Stomach (tissue), 9 donors: Measurements from ENCODE around the gene SLC26A1. TPM values are rescaled to one million over a fixed set of nuclear protein-coding genes. Genes with fewer than 3 reads are reported as not detected.
A peak's percentile ranks its signal among the peaks of the same experiment; 100 is the strongest.

ENCODE experiments used
- DNase-seq, 2 donors: peaks; one replicate each; pipeline versions ENCODE4 v3.0.0 to v3.0.0-alpha.2; 2013 to 2019
- H3K27ac ChIP-seq, 5 donors: fragments of 200-600 bp in 4 of 5; sonication (generic) in 4 of 5; one replicate each; pipeline ENCODE4 v1.5.1; 2013 to 2019; ENCODE audit warnings: mild to moderate bottlenecking in 1 of 5, moderate library complexity in 1 of 5
- H3K27me3 ChIP-seq, 3 donors: fragments of 200-600 bp; sonication (generic); one replicate each; pipeline ENCODE4 v1.5.1; 2017 to 2019; ENCODE audit warnings: mixed run types in 1 of 3
- H3K36me3 ChIP-seq, 4 donors: fragments of 200-600 bp; sonication (generic); 1 replicate in 3 of 4; 2 replicates in 1 of 4; pipeline ENCODE4 v1.5.1; 2016 to 2019
- H3K4me1 ChIP-seq, 4 donors: fragments of 200-600 bp; sonication (generic); one replicate each; pipeline ENCODE4 v1.5.1; 2016 to 2019
- H3K4me3 ChIP-seq, 4 donors: fragments of 200-600 bp; sonication (generic) in 3 of 4; one replicate each; pipeline ENCODE4 v1.5.1; 2016 to 2019; ENCODE audit warnings: mild to moderate bottlenecking in 1 of 4
- H3K9me3 ChIP-seq, 4 donors: fragments of 200-600 bp; sonication (generic); one replicate each; pipeline ENCODE4 v1.5.1; 2016 to 2019
- EP300 ChIP-seq: sonication (generic); formaldehyde crosslinking; IDR thresholded peaks from one replicate; pipeline ENCODE4 v1.6.1; 2017; ENCODE audit warnings: antibody characterized with exemption
- POLR2A ChIP-seq, 4 donors: fragments of 450-650 bp; IDR thresholded peaks; one replicate each; pipeline ENCODE4 v1.6.1; 2016; ENCODE audit warnings: antibody characterized with exemption in 4 of 4, control low read depth in 2 of 4, mild to moderate bottlenecking in 1 of 4, moderate library complexity in 1 of 4
- POLR2AphosphoS5 ChIP-seq, 3 donors: sonication (generic); formaldehyde crosslinking; IDR thresholded peaks; one replicate each; pipeline ENCODE4 v1.6.1; 2016; ENCODE audit warnings: antibody characterized with exemption in 3 of 3
- WGBS, 5 donors: extraction: QIAGEN DNeasy Blood & Tissue Kit in 3 of 5; methylation state at CpG; one replicate each; pipeline versions ENCODE4 v1.1.5 to v1.1.7; 2013 to 2018; 5-methylcytosine and 5-hydroxymethylcytosine counted together
- intact Hi-C: fragments of 100-400 bp; cut with DNase I; formaldehyde crosslinking; loops from one replicate; pipeline ENCODE4 v1.15.1; 2023; ENCODE audit warnings: low total_unique reads
- polyA plus RNA-seq, 3 donors: library from polyadenylated mRNA; stranded (reverse); fragments of 200-250 nt; gene quantifications; one replicate each; pipeline ENCODE4 v1.2.3, GENCODE V29; 2013
- total RNA-seq, 5 donors: library from RNA; depleted of rRNA; stranded (reverse); fragments of >200 nt; gene quantifications; one replicate each; pipeline versions ENCODE4 v1.1.0 to v1.2.3, GENCODE V29; 2014 to 2016
- TF ChIP-seq, protein P1 (sequence below), 7 experiments: fragments of 450-650 bp in 4 of 7; fragments of 200-600 bp in 3 of 7; sonication (generic) in 3 of 7; IDR thresholded peaks; one replicate each; pipeline ENCODE4 v1.5.1; 2016 to 2019; ENCODE audit warnings: antibody characterized with exemption in 7 of 7, control low read depth in 2 of 7, mild to moderate bottlenecking in 1 of 7
- donor health status: healthy with polysubstance abuse.
- donor health status: Bipolar disorder and iron deficiency.
- donor health status: healthy.

SLC26A1 gene
- total and polyA plus RNA-seq, 8 donors = 0.18 to 8.9 (median 3.5) TPM; not detected in 3

DNA sequence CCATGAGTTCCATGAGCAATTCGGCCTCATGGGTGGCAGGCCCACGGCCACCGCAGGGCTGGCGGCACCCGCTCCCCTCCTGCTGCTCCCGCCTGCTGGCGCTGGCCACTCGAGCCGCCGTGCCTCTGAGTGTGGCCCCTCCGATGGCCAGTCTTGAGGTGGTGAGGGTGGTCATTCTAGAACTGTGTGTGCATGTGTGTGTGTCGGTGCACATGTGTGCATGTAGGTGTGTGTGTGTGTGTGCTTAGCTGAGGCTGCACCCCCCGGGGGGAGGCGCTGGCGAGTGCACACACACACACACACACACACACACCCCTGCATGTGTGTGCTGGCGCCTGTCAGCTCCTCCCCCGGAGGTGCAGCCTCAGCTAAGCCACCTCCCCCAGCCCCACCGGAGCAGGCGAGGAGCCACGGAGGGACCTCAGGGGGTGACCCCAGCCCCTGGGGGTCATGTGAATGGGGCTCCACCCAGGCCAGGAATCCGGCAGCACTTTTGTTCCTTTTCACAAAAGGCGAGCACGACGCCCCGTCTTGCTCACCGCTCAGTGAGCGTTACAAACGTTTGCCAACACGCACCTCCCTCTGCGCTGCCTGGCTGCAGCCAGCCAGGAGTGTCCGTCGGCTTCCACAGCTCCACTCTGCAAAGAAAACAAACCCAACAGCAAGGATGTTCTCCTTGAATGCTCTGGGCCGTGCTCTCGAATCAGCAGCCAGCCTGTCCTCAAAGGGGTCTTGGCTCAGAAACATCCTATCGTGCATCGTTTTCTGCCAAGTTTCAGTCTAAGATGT is 48.1 kb upstream of the SLC26A1 start:
- intact Hi-C loops = no loop called here
- peak; percentile 43 to 77 for DNase-seq
- WGBS, 5 donors = 12 to 48% (median 35%) methylated on average over 9 to 36 of the region's 36 CpGs
- Histone ChIP-seq H3K9me3 (no peaks in the 10 kb centered on the region), H3K4me1 (peaks cover 38 to 78% (median 63%) of the 10 kb centered on the region in 4 donors), H3K4me3 (no peak overlapping the region), H3K27me3 (peaks cover 0 to 42% (median 23%) of the 10 kb centered on the region in 3 donors), H3K36me3 (no peaks in the 10 kb centered on the region), H3K27ac (peak overlapping the region in 2 of 5 donors; percentile 9 to 33)
- TF ChIP-seq, protein P1, sequence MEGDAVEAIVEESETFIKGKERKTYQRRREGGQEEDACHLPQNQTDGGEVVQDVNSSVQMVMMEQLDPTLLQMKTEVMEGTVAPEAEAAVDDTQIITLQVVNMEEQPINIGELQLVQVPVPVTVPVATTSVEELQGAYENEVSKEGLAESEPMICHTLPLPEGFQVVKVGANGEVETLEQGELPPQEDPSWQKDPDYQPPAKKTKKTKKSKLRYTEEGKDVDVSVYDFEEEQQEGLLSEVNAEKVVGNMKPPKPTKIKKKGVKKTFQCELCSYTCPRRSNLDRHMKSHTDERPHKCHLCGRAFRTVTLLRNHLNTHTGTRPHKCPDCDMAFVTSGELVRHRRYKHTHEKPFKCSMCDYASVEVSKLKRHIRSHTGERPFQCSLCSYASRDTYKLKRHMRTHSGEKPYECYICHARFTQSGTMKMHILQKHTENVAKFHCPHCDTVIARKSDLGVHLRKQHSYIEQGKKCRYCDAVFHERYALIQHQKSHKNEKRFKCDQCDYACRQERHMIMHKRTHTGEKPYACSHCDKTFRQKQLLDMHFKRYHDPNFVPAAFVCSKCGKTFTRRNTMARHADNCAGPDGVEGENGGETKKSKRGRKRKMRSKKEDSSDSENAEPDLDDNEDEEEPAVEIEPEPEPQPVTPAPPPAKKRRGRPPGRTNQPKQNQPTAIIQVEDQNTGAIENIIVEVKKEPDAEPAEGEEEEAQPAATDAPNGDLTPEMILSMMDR (IDR thresholded peaks at IDR 0.05) = no peak
- TF ChIP-seq POLR2A (IDR thresholded peaks at IDR 0.05) = no peak

GRCh38 chr4:1040344-1041146 is 47.3 kb upstream of the SLC26A1 start:
- no peak for DNase-seq
- intact Hi-C loops = no loop called here
- TF ChIP-seq, protein P1 (IDR thresholded peaks at IDR 0.05) = no peak
- TF ChIP-seq POLR2AphosphoS5 (IDR thresholded peaks at IDR 0.05) = no peak
- TF ChIP-seq EP300 = no peak
- no peak for TF ChIP-seq POLR2A (IDR thresholded peaks at IDR 0.05)
- 76 to 87% (median 80%) methylated on average over 14 to 21 of the region's 21 CpGs for WGBS, 5 donors
- Histone ChIP-seq H3K9me3 (no peaks in the 10 kb centered on the region), H3K4me3 (no peak overlapping the region), H3K27me3 (peaks cover 0 to 36% (median 23%) of the 10 kb centered on the region in 3 donors), H3K4me1 (peaks cover 44 to 84% (median 69%) of the 10 kb centered on the region in 4 donors), H3K36me3 (no peaks in the 10 kb centered on the region), H3K27ac (peak overlapping the region in 3 of 5 donors; percentile 69 to 87 (median 78))

GRCh38 chr4:1039493-1040343 is 46.5 kb upstream of the SLC26A1 start:
- Histone ChIP-seq H3K9me3 (no peaks in the 10 kb centered on the region), H3K27me3 (peaks cover 0 to 28% (median 14%) of the 10 kb centered on the region in 3 donors), H3K27ac (peak overlapping the region; percentile 55 to 87 (median 69)), H3K4me3 (no peak overlapping the region), H3K4me1 (peaks cover 48 to 84% (median 71%) of the 10 kb centered on the region in 4 donors), H3K36me3 (no peaks in the 10 kb centered on the region)
- 20 to 56% (median 30%) methylated on average over 15 to 20 of the region's 20 CpGs for WGBS, 5 donors
- peak; percentile 82 to 88 for DNase-seq
- intact Hi-C loops = no loop called here
- no peak for TF ChIP-seq POLR2AphosphoS5 (IDR thresholded peaks at IDR 0.05)
- no peak for TF ChIP-seq POLR2A (IDR thresholded peaks at IDR 0.05)
- TF ChIP-seq, protein P1 (IDR thresholded peaks at IDR 0.05) = no peak
- TF ChIP-seq EP300 = no peak
